Germinal center (tissue), 1 donor: Measurements from ENCODE around the gene FIGNL2.

Experiments
- DNase-seq: peaks from one replicate; pipeline ENCODE4 v3.0.0; 2012; ENCODE audit warnings: mixed read lengths, low spot score

The FIGNL2 gene

DNA sequence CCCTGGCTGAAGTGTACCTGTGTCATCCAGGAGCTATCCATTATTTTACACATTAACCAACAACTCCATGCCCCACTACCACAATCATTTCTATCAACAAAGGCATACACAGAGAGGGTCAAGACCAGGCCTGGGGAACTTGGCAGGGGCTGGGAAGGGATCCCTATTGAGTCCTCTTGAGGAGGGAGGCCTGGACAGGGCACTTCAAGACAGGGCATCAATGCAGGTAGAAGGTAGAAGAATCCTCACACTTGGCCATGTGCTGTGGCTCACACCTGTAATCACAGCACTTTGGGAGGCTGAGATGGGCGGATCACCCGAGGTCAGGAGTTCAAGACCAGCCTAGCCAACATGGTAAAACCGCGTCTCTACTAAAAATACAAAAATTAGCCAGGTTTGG lies 26.0 kb upstream of the FIGNL2 start:
- DNase-seq, result no peak

DNA sequence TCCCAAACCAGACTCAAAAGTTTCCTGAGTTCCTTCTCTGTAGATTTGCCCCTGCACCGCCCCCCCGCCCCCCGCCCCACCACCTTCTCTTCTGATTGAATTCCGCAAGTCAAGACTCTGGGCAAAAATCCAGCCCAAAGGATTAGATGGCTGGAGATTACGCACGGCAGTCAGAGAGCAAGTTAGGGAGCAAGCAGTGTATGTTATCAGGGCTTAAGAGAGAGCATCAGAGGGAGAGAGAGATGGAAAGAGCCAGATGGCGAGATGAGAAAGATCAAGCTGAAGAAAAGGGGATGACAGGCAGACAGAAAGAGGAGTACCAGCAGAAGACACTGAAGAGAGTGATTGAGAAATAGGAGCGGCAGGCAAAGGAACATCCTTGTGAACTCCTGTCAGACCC lies 25.5 kb upstream of the FIGNL2 start:
- DNase-seq, result no peak

DNA sequence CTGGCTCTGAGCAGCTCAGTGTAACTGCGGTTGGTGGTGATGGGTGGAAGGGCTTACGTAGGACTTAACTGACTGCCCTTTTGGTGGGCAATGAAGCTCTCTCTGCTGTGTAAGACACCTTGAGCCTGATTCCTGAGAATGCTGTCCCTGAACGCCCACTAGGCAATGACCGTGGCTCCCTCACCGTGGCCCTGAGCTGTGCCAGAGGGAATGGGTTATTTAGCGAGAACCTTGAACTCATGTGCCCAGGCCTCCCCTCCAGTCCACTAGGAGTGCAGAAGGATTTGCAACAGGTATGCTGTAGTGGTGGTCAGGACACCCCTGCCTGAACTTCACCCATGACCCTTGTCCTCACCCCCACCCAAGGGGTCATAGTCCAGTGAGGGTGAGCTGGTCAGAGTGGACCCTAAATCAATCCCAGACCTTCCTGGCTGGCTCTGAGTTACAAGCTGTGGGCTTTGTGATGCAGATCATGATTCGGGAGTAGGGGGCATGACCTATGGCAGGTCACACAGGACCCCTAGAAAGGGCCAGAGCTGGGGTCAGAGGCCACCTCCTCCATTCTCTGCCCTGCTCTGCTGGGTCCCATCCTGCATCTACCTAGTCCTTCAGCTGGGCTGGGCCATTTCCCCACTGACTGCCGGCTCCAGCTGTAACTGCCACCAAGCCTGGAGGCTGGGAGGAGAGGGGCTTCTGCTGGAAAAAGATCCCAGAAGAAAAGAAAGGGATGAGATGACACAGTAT lies 24.9 kb upstream of the FIGNL2 start:
- no peak for DNase-seq

DNA sequence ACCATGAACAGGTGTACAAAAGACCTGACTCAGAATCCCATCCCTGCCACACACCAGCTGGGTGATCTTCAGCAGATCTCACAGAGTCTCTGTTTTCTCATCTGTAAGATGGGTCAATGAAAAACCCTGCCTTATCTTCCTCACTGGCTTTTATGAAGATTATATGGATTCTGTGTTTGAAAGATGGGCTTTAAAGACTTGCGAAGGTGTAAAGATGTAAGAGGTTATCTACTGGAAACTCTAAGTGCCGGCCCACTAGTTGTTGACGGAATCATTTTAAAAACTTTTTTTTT lies 24.1 kb upstream of the FIGNL2 start:
- DNase-seq, result no peak

DNA sequence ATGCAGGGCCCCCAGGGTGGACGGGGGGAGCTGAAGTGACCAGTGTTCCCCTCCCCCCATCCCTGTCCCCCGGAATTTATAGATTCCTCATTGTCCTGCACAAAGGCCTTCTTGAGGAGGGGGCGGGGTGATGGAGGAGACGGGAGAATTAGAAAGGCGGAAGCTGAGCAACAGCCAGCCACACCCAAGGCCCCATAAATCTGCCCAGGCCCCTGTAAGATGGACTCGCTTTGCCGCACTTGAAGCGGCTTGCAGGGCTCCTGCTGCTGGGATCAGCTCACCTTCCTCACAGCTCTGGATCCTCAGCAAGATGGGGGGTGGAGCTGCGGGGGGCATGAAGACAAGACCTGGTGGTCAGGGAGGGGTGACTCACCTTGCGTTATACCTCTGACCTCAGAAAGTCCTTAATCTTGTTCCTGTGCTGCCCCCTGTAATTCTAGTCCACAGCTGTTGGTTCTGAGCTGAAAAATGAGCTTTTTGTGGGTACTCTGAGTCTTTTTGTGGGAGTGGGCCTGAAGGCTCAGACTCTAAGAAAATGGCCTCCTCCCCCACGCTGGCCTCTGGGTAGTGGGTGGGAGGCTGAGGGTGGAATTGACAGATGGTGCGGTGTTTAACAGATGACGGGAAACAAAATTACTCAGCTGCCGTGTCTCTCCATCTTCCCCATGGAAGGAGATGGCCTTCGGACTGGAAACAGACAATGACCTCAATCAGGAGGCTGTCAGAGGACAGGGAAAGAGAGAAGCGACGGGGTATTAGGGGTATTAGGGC lies 23.6 kb upstream of the FIGNL2 start:
- no peak for DNase-seq

DNA sequence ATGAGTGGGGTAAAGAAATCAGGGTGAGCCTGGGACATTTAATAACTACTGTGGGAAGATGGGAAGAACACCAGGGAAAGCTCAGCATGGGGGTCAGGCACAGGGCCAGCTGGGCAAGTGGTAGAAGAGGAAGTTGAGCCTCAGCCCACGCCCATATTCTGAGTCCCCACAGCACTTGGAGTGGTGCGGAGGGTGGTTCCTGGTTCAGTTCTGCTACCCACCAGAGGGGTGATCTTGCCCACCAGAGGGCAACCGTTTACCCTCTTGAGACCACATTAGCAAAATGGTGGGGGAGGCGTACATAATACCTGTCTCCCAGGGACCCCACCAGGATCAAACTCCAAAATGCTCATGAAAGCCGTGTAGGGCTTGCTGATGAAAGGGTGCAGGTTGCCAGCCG lies 22.6 kb upstream of the FIGNL2 start:
- no peak for DNase-seq

DNA sequence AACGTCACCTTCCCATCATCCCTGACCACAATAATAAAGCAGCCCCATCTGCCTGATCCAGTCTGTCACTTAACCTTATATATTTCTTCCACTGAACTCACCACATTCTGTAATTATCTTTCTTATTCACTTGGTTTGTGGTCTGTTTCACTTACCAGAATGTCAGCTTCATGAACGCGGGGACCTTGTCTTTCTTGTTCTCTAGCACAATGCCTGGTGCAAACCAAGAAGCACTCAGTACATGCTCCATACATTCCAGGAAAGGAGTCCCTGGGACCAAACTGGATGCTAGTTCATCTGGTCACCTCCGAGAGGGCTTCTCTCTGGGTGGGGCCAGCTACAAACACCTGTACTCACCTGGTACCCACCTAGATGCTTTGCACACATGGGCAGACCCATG lies 22.0 kb upstream of the FIGNL2 start:
- no peak for DNase-seq

DNA sequence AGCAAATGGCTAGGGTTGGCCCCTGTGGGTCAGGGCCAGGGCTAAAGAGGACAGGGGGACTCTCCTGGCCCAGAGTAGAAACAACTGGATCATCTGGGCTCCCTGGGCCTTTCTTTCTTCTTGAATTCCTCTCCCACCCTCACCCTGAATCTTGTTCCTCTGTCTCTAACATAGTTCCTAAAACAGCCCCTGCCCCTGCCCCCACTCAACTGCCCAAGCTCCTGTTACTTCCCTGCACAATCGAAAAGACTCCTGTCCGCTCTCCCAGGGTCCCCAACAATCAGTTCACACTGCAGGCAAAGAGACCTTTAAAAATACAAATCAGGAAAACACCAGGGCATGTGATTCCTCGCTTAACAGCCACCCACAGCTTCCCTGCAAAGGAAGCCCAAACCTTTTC lies 21.4 kb upstream of the FIGNL2 start:
- peak; percentile 0 for DNase-seq

DNA sequence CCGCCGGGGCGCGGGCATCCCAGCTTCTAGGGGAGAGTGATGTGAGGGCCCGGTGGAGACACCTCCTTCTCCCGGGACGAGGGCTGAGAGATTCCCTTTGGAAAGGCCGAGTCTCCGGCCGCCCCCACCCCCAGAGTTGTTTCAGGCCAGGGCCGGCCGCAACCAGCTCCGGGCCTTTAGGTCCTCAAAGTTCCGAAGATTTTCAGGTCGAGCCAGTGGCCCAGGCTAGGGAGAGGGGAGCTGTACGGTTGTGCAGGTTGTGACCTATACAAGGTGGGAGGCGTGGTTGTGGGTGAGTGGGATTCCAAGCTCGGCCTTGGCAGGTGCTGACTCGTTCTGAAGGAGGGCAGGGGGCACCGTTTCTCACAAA lies 21.0 kb upstream of the FIGNL2 start:
- no peak for DNase-seq

DNA sequence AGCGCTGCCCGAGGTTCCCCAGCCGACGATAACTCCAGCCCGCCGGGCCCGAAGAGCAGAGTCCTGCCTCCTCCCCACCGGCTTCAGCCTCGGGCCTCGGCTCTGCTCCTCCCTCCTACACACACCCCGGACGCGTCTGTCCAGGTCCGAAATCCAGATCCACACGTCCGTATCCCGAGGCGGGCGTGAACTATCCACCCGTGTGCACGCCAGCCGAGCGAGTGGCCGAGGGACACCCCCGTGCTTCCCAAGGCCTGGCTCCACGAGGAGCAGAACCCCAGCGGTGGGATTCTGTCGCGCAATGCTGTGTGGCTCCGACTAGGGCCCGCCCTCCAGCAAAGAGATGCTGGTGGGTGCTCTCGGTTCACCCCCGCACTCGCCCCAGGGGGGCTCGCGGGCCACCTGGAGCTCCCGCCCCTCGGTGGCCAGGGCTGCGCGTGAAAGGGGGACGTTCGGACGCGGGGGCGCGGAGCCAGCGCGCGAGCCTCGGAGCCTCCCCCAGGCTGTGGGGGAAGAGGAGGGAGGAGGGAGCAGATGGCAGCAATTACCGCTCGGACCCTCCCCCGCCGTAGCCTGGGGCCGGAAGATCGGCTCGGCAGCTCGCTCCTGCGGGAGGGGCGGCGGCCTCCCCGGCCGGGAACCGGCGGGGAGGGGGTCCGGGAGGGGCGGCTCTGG lies 20.4 kb upstream of the FIGNL2 start:
- no peak for DNase-seq

DNA sequence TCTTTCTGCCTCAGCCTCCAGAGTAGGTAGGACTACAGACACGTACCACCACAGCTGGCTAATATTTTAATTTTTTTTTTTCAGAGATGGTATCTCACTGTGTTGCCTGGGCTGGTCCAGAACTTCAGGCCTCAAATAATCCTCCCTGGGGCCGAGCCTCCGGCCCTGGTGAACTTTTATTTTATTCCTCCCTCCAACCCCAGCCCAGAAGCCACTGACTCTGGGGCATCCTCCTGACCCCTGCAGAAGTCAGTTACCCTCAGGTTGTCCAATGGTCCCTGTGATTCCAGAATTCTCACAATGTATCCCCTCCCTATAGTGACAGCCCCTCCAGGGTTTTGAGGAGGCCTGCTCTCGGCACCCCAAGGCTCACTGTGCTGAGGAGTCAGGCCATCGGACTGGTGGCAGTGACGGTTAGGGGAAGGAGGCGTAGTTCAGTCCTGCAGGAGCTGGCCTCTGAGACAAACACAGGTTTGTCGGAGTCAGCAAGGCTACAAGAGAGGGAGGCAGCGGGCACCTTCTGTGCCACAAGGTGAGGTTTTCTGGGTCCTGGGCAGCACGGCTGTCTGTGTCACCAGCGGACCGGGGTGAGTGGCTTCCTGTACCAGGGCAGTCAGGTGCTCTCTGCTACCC lies 19.4 kb upstream of the FIGNL2 start:
- DNase-seq, result no peak

DNA sequence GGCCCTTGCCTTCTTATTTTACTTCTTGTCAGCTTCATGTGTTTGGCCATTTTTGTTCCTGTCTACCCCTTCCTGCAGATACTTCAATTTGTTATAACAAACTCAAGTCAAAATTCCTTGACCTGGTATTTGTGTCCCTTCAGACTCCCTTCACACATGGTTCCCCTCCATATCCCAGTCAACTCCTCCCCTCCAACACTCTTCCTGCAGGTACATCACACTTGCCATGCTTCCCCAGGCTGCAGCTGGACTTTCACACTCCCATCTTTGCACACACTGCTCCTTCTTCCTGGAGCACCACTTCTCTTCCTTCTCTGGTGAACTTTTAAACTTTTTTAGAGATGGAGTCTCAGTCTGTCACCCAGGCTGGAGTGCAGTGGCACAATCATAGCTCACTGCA lies 18.9 kb upstream of the FIGNL2 start:
- DNase-seq, result no peak

DNA sequence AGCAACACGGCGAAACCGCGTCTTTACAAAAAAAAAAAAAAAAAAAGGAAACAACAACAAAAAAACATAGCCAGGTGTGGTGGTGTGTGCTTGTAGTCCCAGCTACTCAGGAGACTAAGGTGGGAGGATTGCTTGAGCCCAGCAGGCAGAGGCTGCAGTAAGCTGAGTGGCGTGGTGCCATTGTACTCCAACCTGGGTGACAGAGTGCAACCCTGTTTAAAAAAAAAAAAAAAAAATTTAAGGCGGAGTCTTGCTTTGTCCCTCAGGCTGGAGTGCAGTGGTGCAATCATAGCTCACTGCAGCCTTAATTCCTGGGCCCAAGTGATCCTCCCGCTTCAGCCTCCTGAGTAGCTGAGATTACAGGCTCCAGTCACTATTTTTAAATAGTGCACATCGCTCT lies 18.2 kb upstream of the FIGNL2 start:
- DNase-seq, result no peak

DNA sequence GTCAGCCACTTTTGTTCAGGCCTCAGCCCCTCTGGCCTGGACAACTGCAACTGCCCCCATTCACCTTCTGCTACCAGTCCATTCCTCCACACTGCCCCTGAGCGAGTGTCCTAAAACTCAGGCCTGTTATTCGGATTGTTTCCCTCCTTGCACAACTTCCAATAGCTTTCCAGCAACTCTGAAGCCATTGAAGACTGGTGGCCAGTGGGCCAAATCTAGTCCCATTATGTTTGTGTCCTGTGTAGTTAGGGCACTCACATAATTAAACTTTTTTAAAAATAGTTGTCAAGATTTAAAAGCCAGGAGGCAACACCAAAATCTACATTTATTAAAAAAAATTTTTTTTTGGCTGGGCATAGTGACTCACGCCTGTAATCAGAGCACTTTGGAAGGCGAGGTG lies 17.8 kb upstream of the FIGNL2 start:
- DNase-seq, result no peak

DNA sequence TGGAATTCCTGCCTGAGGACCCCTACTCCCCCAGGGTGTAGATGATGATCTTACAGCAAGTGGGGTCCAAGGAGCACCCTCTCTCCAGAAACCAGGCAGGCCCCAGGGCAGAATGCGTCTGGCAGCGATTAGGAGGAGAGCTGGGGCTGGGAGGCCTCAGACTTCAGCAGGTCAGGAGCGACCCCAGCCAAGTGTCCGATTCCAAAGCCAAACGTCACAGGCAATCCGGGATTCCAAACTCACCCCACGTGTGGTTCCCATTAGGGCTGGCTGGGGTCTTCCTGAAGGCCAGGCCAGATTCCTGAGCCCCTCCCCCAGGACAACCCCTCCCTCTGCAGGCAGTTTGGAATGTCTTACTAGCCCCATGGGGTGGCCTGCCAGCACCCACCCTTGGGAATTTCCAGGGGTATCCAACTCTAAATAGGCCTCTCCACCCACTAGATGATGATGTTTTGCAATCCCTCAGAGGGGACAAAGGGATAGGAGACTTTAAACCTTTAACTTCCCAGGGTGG lies 17.3 kb upstream of the FIGNL2 start:
- no peak for DNase-seq

DNA sequence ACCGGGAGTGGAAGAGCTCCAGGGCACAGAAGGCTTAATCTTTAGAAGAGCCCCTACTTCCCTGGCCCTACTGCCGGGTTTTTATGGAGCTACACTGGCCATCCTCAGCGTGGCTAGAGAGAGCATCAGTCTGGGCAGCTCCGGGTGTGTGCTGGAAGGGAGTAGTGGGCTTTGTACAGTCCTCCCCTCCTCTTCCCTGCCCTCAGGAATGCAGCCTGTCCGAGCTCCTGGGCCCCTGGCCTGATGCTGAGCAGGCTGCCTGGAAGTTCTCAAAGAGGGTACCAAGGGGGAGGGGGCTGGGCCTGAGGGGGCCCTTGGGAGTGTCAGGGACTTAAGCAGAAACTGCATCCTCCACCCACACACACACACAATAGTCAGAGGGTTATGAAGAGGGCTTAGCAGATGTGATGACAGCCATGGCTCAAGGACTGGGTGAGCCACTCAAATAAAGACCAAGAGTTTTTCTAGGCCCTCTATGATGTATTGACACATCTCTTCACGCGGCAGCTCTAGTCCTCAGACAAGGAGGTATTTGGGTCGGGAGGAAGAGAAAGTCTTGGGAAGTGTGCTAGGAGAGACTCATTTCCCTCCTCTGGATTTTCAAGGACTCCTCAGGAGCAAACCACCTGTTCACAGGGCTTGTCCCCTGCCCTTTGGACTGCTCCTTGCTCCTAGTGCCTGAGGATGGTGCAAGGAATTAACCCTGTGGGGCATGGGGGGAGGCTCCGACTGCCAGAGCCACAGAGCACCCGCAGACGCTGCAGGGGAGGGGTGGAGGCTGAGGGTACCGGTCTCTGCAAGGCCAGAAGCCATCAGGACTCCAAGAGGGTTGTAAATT lies 16.5 kb upstream of the FIGNL2 start:
- no peak for DNase-seq

DNA sequence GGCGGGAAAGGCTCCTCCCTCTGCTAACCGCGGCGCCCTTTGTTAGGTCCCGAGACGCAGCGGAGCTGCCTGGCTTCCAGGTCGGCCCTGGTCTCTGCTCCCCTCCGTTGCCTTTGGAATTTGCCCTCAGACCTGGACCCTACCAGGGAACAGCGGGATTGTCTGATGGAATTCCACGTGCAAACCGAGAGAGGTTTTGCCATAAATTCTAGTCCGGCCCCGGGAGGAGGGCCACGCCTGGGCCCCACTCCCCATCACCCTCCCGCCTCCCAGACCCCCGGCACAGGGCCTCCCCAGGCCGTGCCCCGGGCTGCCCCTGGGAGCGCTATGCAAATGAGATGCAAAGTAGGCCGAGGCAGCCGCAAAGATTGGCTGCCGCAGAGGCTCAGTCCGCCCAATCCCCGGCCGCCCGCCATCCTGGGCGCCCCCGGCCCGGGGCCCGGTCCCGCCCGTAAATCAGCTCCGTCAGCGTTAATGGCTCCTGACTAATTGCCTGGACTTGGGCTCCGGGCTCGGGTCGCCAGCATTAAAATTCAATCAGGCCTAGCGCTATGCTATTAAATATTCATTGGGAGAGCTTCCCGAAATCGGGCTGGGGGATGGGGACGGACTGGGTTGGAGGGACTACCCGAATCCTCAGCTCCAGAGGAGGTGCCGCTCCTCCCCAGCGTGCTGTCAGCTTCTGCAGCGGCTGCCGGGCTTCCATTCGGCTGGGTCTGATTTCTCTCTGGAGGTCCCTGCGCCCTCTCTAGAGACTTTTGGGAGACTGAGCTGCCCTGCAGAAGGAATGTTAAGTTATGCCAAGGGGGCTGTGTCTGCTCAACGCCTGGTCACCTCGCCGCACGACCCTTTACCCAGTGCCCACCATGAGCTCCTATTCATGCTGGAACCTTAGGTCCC lies 15.7 kb upstream of the FIGNL2 start:
- DNase-seq, result no peak

DNA sequence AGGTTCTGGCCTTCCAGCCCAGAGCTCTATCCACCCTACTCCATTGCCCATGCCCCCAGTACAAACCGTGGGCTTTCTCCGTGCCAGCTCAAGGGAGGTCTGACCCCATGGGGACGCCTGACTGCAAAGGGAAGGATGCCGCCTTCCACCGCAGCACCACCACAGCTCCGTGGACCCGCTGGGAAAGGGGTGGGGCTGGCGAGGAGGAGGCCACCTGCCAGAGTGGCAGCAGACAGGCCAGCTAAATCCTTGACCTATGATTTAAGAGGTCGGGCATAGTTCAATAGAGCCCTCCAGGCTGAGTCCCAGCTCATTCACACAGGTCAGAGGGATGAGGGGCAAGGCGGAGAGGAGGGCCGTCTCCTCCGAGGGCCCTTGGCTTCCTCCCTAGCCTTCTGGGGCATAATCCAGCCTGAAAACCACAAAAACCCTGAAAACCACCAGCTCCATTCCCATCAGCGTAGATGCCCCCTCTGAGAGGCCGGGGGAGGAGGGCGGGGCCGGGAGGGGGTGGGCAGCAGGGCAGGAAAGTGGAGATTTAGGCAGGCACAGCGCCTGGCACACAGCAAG lies 14.9 kb upstream of the FIGNL2 start:
- DNase-seq, result no peak

DNA sequence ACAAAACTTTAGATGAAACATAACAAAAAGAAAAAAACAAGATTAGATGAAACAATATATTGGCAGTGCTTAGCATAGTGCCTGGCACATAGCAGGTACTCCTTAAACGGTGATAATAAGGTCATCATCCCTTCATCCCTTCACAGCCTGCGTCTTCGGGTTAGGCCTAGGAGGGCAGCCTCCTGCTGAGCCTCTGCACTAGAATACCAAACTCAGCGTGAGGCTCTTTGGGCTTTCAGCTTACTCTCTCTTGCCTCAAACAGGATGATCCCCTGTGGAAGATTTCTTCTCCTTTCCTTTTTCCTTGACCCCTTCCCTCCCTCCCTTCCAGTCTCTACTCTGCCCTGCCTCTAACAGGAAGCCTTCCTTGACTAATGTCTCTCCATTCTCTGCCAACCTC lies 14.4 kb upstream of the FIGNL2 start:
- DNase-seq, result no peak

DNA sequence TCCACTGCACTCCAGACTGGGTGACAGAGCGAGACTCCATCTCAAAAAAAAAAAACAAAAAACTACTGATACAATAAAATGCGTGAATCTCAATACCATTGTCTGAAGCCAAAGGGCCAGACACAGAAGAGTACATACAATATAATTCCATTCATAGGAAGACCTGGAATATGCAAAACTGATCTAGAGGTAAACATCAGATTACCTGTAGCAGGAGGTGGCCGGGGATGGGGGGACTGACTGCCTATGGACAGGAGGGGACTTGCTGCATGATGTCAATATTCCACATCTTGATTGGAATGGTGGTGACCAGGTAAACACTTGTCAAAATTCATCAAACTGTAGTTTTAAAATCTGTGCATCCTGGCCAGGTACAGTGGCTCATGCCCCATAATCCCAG lies 12.5 kb upstream of the FIGNL2 start:
- DNase-seq, result no peak
